ENCODE results near the gene TRABD2A. TPM values are rescaled to one million over a fixed set of nuclear protein-coding genes. Genes with fewer than 3 reads are reported as not detected.
A peak's percentile ranks its signal among the peaks of the same experiment; 100 is the strongest.

TRABD2A gene
- total RNA-seq, 2 experiments from 2014 or later, result 166 to 170 TPM

- Histone ChIP-seq H3K27me3 (ENCODE audit: control insufficient read depth in 1 of 2, insufficient read depth in 2 of 2, low read length in 2 of 2) (no peaks in the 10 kb centered on the region), H3K36me3 (ENCODE audit: insufficient read depth, low read length) (peaks cover 10% of the 10 kb centered on the region), H3K27ac (ENCODE audit: low read depth in 1 of 2, low read length in 2 of 2) (peak overlapping the region in 1 of 2 donors; percentile 19), H3K4me3 (ENCODE audit: low read length) (no peak overlapping the region), H3K4me1 (ENCODE audit: insufficient read depth, low read length) (peaks cover 45% of the 10 kb centered on the region), H3K9me3 (ENCODE audit: control insufficient read depth in 1 of 2, insufficient read depth in 1 of 2, low read length in 2 of 2) (no peaks in the 10 kb centered on the region)
- peak overlapping the region; percentile 68 for H3K27ac Mint-ChIP-seq
- CTCF ChIA-PET, result no interaction called here
- no peak overlapping the region for H3K4me3 Mint-ChIP-seq
- peaks cover 86% of the 10 kb centered on the region for H3K4me1 Mint-ChIP-seq (ENCODE audit: low read depth)
- ATAC-seq (ENCODE audit: poor library complexity) (no peak), DNase-seq (peak in 1 of 14 experiments; percentile 11)
- TF ChIP-seq CTCF (IDR thresholded peaks at IDR 0.05), result no peak
- intact Hi-C loops (cut with DNase I, micrococcal nuclease), result no loop called here
- POLR2A ChIA-PET, result interaction anchor here (0.9 to 2.3 kb wide), 3 partner anchors 9 to 48 kb away, joined by 3 to 7 read pairs (median 5); no protein-coding TSS in a partner anchor
- H3K9me3 Mint-ChIP-seq, result no peaks in the 10 kb centered on the region
- peaks cover 33% of the 10 kb centered on the region for H3K36me3 Mint-ChIP-seq (ENCODE audit: low read depth)
- H3K27me3 Mint-ChIP-seq, result no peaks in the 10 kb centered on the region
Observed at GRCh38 chr2:84817239-84817655, 63.6 kb downstream of the TRABD2A start.

GRCh38 chr2:84816426-84817026 lies 64.4 kb downstream of the TRABD2A start:
- Mint-ChIP-seq H3K9me3 (no peaks in the 10 kb centered on the region), H3K27me3 (no peaks in the 10 kb centered on the region), H3K27ac (peak overlapping the region; percentile 68), H3K4me1 (ENCODE audit: low read depth) (peaks cover 79% of the 10 kb centered on the region), H3K36me3 (ENCODE audit: low read depth) (peaks cover 26% of the 10 kb centered on the region), H3K4me3 (peak overlapping the region; percentile 30)
- no peaks in the 10 kb centered on the region for H3K9me3 ChIP-seq (ENCODE audit: control insufficient read depth in 1 of 2, insufficient read depth in 1 of 2, low read length in 2 of 2)
- H3K27ac ChIP-seq (ENCODE audit: low read depth in 1 of 2, low read length in 2 of 2), result no peak overlapping the region
- H3K27me3 ChIP-seq (ENCODE audit: control insufficient read depth in 1 of 2, insufficient read depth in 2 of 2, low read length in 2 of 2), result no peaks in the 10 kb centered on the region
- ATAC-seq (ENCODE audit: poor library complexity) (no peak), DNase-seq (no peak)
- no peak for TF ChIP-seq CTCF (IDR thresholded peaks at IDR 0.05)
- ChIA-PET POLR2A (interaction anchor here (2.3 kb wide), 1 partner anchor 10 kb away, joined by 7 read pairs; no protein-coding TSS in a partner anchor), CTCF (no interaction called here)
- peaks cover 3% of the 10 kb centered on the region for H3K36me3 ChIP-seq (ENCODE audit: insufficient read depth, low read length)
- intact Hi-C loops (cut with DNase I, micrococcal nuclease), result no loop called here
- H3K4me1 ChIP-seq (ENCODE audit: insufficient read depth, low read length), result peaks cover 42% of the 10 kb centered on the region
- no peak overlapping the region for H3K4me3 ChIP-seq (ENCODE audit: low read length)

GRCh38 chr2:84815146-84815545 lies 65.7 kb downstream of the TRABD2A start:
- ChIA-PET CTCF (no interaction called here), POLR2A (interaction anchor here (1.3 to 2.3 kb wide), 2 partner anchors 12 to 32 kb away, joined by 4 to 8 read pairs; no protein-coding TSS in a partner anchor)
- H3K27me3 ChIP-seq (ENCODE audit: control insufficient read depth in 1 of 2, insufficient read depth in 2 of 2, low read length in 2 of 2), result no peaks in the 10 kb centered on the region
- H3K9me3 Mint-ChIP-seq, result no peaks in the 10 kb centered on the region
- peaks cover 68% of the 10 kb centered on the region for H3K4me1 Mint-ChIP-seq (ENCODE audit: low read depth)
- no peaks in the 10 kb centered on the region for H3K27me3 Mint-ChIP-seq
- H3K27ac Mint-ChIP-seq, result no peak overlapping the region
- intact Hi-C loops (cut with DNase I, micrococcal nuclease), result no loop called here
- H3K4me3 ChIP-seq (ENCODE audit: low read length), result no peak overlapping the region
- TF ChIP-seq CTCF (IDR thresholded peaks at IDR 0.05), result no peak
- no peak overlapping the region for H3K27ac ChIP-seq (ENCODE audit: low read depth in 1 of 2, low read length in 2 of 2)
- DNase-seq, result no peak
- no peaks in the 10 kb centered on the region for H3K9me3 ChIP-seq (ENCODE audit: control insufficient read depth in 1 of 2, insufficient read depth in 1 of 2, low read length in 2 of 2)
- H3K36me3 ChIP-seq (ENCODE audit: insufficient read depth, low read length), result no peaks in the 10 kb centered on the region
- no peak overlapping the region for H3K4me3 Mint-ChIP-seq
- H3K36me3 Mint-ChIP-seq (ENCODE audit: low read depth), result peaks cover 15% of the 10 kb centered on the region
- H3K4me1 ChIP-seq (ENCODE audit: insufficient read depth, low read length), result peaks cover 36% of the 10 kb centered on the region
- no peak for ATAC-seq (ENCODE audit: poor library complexity)
